ENCODE measurements around the gene EEIG1.

EEIG1 gene

GRCh38 chr9:127987103-127987614 lies 6.4 kb upstream of the EEIG1 start:
- Histone ChIP-seq H3K79me2 (ENCODE audit: insufficient read depth, low read length) (no peaks in the 10 kb centered on the region), H3K36me3 (ENCODE audit: insufficient read depth, low read length) (no peaks in the 10 kb centered on the region), H2AFZ (ENCODE audit: low read length) (no peak overlapping the region; the same call in 1 of the 2 replicates), H3K27me3 (ENCODE audit: insufficient read depth, low read length, poor library complexity, severe bottlenecking) (no peaks in the 10 kb centered on the region), H3K4me1 (ENCODE audit: insufficient read depth, low read length, poor library complexity, severe bottlenecking) (peaks cover 25% of the 10 kb centered on the region), H3K9ac (ENCODE audit: low read depth, low read length, poor library complexity, severe bottlenecking) (no peak overlapping the region), H3K9me2 (replicated peaks; ENCODE audit: low read depth, low read length) (no peaks in the 10 kb centered on the region), H3K4me3 (ENCODE audit: low read length, poor library complexity, severe bottlenecking) (no peak overlapping the region), H3K9me3 (ENCODE audit: insufficient read depth, low read depth, low read length) (no peaks in the 10 kb centered on the region), H3K4me2 (ENCODE audit: low read depth, low read length, poor library complexity, severe bottlenecking) (no peak overlapping the region), H3F3A (ENCODE audit: low read depth) (no peaks in the 10 kb centered on the region), H4K20me1 (ENCODE audit: insufficient read depth, low read length, poor library complexity, severe bottlenecking) (no peaks in the 10 kb centered on the region)
- no peak for TF ChIP-seq CTCF (conservative IDR thresholded peaks at IDR 0.05; ENCODE audit: low read length)
- TF ChIP-seq EZH2phosphoT487 (IDR thresholded peaks at IDR 0.05; ENCODE audit: borderline replicate concordance): no peak

- Histone ChIP-seq H3K79me2 (ENCODE audit: insufficient read depth, low read length) (peaks cover 9% of the 10 kb centered on the region), H3K4me2 (ENCODE audit: low read depth, low read length, poor library complexity, severe bottlenecking) (no peak overlapping the region)
These were observed 4.2 kb upstream of the EEIG1 start for GRCh38 chr9:127985011-127985410.

DNA sequence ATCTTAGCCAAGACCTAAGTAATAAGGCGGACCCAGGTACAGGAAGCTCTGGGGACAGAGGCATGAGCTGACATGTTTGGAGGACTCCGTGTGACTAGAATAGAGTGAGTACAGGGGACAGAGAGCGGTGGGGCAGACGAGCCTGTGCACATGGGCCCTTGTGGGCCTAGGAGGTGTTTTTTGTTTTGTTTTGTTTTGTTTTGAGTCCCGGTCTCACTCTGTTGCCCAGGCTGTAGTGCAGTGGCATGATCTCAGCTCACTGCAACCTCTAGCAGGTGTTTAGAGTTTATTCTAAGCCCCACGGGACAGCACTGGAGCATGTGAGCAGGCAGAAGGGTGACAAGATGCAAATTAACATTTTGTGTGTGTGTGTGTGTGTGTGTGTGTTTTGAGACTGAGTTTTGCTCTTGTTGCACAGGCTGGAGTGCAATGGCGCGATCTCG lies 3.1 kb upstream of the EEIG1 start:
- Histone ChIP-seq H3K9me3 (ENCODE audit: insufficient read depth, low read depth, low read length) (no peaks in the 10 kb centered on the region), H3K4me2 (ENCODE audit: low read depth, low read length, poor library complexity, severe bottlenecking) (peak overlapping the region; percentile 29), H3K36me3 (ENCODE audit: insufficient read depth, low read length) (no peaks in the 10 kb centered on the region), H3F3A (ENCODE audit: low read depth) (no peaks in the 10 kb centered on the region), H3K9ac (ENCODE audit: low read depth, low read length, poor library complexity, severe bottlenecking) (peak overlapping the region; percentile 54), H2AFZ (ENCODE audit: low read length) (no peak overlapping the region), H3K4me3 (ENCODE audit: low read length, poor library complexity, severe bottlenecking) (no peak overlapping the region), H3K9me2 (replicated peaks; ENCODE audit: low read depth, low read length) (no peaks in the 10 kb centered on the region), H4K20me1 (ENCODE audit: insufficient read depth, low read length, poor library complexity, severe bottlenecking) (peaks cover 14% of the 10 kb centered on the region), H3K79me2 (ENCODE audit: insufficient read depth, low read length) (peaks cover 20% of the 10 kb centered on the region), H3K4me1 (ENCODE audit: insufficient read depth, low read length, poor library complexity, severe bottlenecking) (peaks cover 32% of the 10 kb centered on the region), H3K27me3 (ENCODE audit: insufficient read depth, low read length, poor library complexity, severe bottlenecking) (no peaks in the 10 kb centered on the region)
- no peak for TF ChIP-seq EZH2phosphoT487 (IDR thresholded peaks at IDR 0.05; ENCODE audit: borderline replicate concordance)

More at GRCh38 chr9:127985011-127985410, 4.2 kb upstream of the EEIG1 start:
- TF ChIP-seq EZH2phosphoT487 (IDR thresholded peaks at IDR 0.05; ENCODE audit: borderline replicate concordance): no peak
- TF ChIP-seq CTCF (conservative IDR thresholded peaks at IDR 0.05; ENCODE audit: low read length): no peak
- Histone ChIP-seq H3K9me3 (ENCODE audit: insufficient read depth, low read depth, low read length) (no peaks in the 10 kb centered on the region), H3K9ac (ENCODE audit: low read depth, low read length, poor library complexity, severe bottlenecking) (no peak overlapping the region), H3F3A (ENCODE audit: low read depth) (no peaks in the 10 kb centered on the region), H3K4me3 (ENCODE audit: low read length, poor library complexity, severe bottlenecking) (no peak overlapping the region), H2AFZ (ENCODE audit: low read length) (no peak overlapping the region), H3K36me3 (ENCODE audit: insufficient read depth, low read length) (no peaks in the 10 kb centered on the region), H4K20me1 (ENCODE audit: insufficient read depth, low read length, poor library complexity, severe bottlenecking) (peaks cover 3% of the 10 kb centered on the region), H3K9me2 (replicated peaks; ENCODE audit: low read depth, low read length) (no peaks in the 10 kb centered on the region), H3K27me3 (ENCODE audit: insufficient read depth, low read length, poor library complexity, severe bottlenecking) (no peaks in the 10 kb centered on the region), H3K4me1 (ENCODE audit: insufficient read depth, low read length, poor library complexity, severe bottlenecking) (peaks cover 27% of the 10 kb centered on the region)

GRCh38 chr9:127982912-127983311 lies 2.1 kb upstream of the EEIG1 start:
- Histone ChIP-seq H3K79me2 (ENCODE audit: insufficient read depth, low read length) (peaks cover 30% of the 10 kb centered on the region), H3K27me3 (ENCODE audit: insufficient read depth, low read length, poor library complexity, severe bottlenecking) (no peaks in the 10 kb centered on the region), H3K9ac (ENCODE audit: low read depth, low read length, poor library complexity, severe bottlenecking) (peak overlapping the region; percentile 54), H3K9me2 (replicated peaks; ENCODE audit: low read depth, low read length) (no peaks in the 10 kb centered on the region), H2AFZ (ENCODE audit: low read length) (no peak overlapping the region), H3K36me3 (ENCODE audit: insufficient read depth, low read length) (no peaks in the 10 kb centered on the region), H3K4me1 (ENCODE audit: insufficient read depth, low read length, poor library complexity, severe bottlenecking) (peaks cover 37% of the 10 kb centered on the region), H3K4me3 (ENCODE audit: low read length, poor library complexity, severe bottlenecking) (no peak overlapping the region), H4K20me1 (ENCODE audit: insufficient read depth, low read length, poor library complexity, severe bottlenecking) (peaks cover 24% of the 10 kb centered on the region), H3K9me3 (ENCODE audit: insufficient read depth, low read depth, low read length) (no peaks in the 10 kb centered on the region), H3F3A (ENCODE audit: low read depth) (no peaks in the 10 kb centered on the region), H3K4me2 (ENCODE audit: low read depth, low read length, poor library complexity, severe bottlenecking) (peak overlapping the region; percentile 14)
- TF ChIP-seq CTCF (conservative IDR thresholded peaks at IDR 0.05; ENCODE audit: low read length) (no peak), EZH2phosphoT487 (IDR thresholded peaks at IDR 0.05; ENCODE audit: borderline replicate concordance) (no peak)
